ENCODE measurements around the gene KLF7. TPM values are rescaled to one million over a fixed set of nuclear protein-coding genes. Genes with fewer than 3 reads are reported as not detected.

Gene KLF7
- total and polyA plus RNA-seq, 8 donors, result 2.7 to 33.0 (median 7.3) TPM

- H3K9me3 ChIP-seq, result no peaks in the 10 kb centered on the region
- H3K4me1 ChIP-seq, result peaks cover 13 to 86% (median 58%) of the 10 kb centered on the region in 4 donors
- intact Hi-C loops (cut with DNase I; ENCODE audit: low total_unique reads), result no loop called here
- no peak for DNase-seq
- H3K27ac ChIP-seq, result peak overlapping the region in 4 of 5 donors; percentile 17 to 84 (median 78)
- no peak overlapping the region for H3K4me3 ChIP-seq
- no peaks in the 10 kb centered on the region for H3K27me3 ChIP-seq
- H3K36me3 ChIP-seq, result no peaks in the 10 kb centered on the region
- TF ChIP-seq POLR2AphosphoS5 (IDR thresholded peaks at IDR 0.05) (no peak), EP300 (IDR thresholded peaks at IDR 0.05) (no peak), POLR2A (IDR thresholded peaks at IDR 0.05) (no peak), CTCF (IDR thresholded peaks at IDR 0.05) (no peak)
- WGBS, 5 donors, result 52 to 76% (median 74%) methylated on average over 2 of the region's 2 CpGs
Measured at GRCh38 chr2:207131594-207131993, 34.2 kb downstream of the KLF7 start.

GRCh38 chr2:207130958-207131521 lies 34.7 kb downstream of the KLF7 start:
- Histone ChIP-seq H3K27ac (peak overlapping the region in 4 of 5 donors; percentile 9 to 84 (median 78)), H3K9me3 (no peaks in the 10 kb centered on the region), H3K36me3 (no peaks in the 10 kb centered on the region), H3K4me3 (no peak overlapping the region), H3K27me3 (no peaks in the 10 kb centered on the region), H3K4me1 (peaks cover 11 to 84% (median 55%) of the 10 kb centered on the region in 4 donors)
- TF ChIP-seq POLR2AphosphoS5 (IDR thresholded peaks at IDR 0.05) (peak in 1 of 3 donors; percentile 6), EP300 (IDR thresholded peaks at IDR 0.05) (no peak), CTCF (IDR thresholded peaks at IDR 0.05) (no peak)
- WGBS, 5 donors, result 53 to 73% (median 73%) methylated on average over 2 of the region's 2 CpGs
- intact Hi-C loops (cut with DNase I; ENCODE audit: low total_unique reads), result no loop called here
- no peak for DNase-seq

- no peak for DNase-seq
- H3K4me1 ChIP-seq, result peaks cover 7 to 72% (median 45%) of the 10 kb centered on the region in 4 donors
- H3K27ac ChIP-seq, result no peak overlapping the region
- TF ChIP-seq POLR2A (IDR thresholded peaks at IDR 0.05), result no peak
- TF ChIP-seq POLR2AphosphoS5 (IDR thresholded peaks at IDR 0.05), result no peak
- TF ChIP-seq CTCF (IDR thresholded peaks at IDR 0.05), result no peak
- no peak for TF ChIP-seq EP300 (IDR thresholded peaks at IDR 0.05)
- WGBS, 5 donors, result 58 to 70% (median 68%) methylated on average over 4 of the region's 4 CpGs
- intact Hi-C loops (cut with DNase I; ENCODE audit: low total_unique reads), result no loop called here
- no peak overlapping the region for H3K4me3 ChIP-seq
- H3K9me3 ChIP-seq, result no peaks in the 10 kb centered on the region
- H3K36me3 ChIP-seq, result no peaks in the 10 kb centered on the region
- H3K27me3 ChIP-seq, result no peaks in the 10 kb centered on the region
Measured at GRCh38 chr2:207129821-207130220, 35.9 kb downstream of the KLF7 start.

DNA sequence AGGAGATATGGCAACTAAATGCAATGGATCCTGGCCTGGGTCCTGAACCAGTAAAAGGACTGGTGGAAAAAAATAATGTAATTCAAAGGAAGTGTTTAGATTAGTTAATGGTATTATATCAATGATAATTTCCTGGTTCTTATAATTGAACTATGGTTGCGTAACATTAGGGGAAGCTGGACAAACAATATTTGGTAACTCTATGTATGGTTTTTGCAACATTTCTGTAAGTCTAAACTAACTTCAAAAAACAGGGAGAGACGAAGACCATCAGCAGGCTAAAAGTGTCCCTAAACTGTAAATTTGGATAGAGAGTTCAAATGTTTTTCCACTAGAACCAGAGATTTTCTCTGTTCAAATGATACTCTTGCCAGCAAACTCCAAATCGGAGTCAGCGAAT lies 36.9 kb downstream of the KLF7 start:
- H3K9me3 ChIP-seq, result no peaks in the 10 kb centered on the region
- TF ChIP-seq CTCF (IDR thresholded peaks at IDR 0.05), result no peak
- no peak overlapping the region for H3K4me3 ChIP-seq
- 85 to 96% (median 94%) methylated on average over 4 of the region's 4 CpGs for WGBS, 5 donors
- peaks cover 7 to 64% (median 37%) of the 10 kb centered on the region in 4 donors for H3K4me1 ChIP-seq
- H3K27me3 ChIP-seq, result no peaks in the 10 kb centered on the region
- H3K27ac ChIP-seq, result peak overlapping the region in 2 of 5 donors; percentile 0 to 45
- peaks cover 4 to 6% (median 5%) of the 10 kb centered on the region in 4 donors for H3K36me3 ChIP-seq
- DNase-seq, result no peak
- intact Hi-C loops (cut with DNase I; ENCODE audit: low total_unique reads), result no loop called here
